Peyer's patch (tissue), 4 donors: ENCODE measurements around the gene PTPRN. TPM values are rescaled to one million over a fixed set of nuclear protein-coding genes. Genes with fewer than 3 reads are reported as not detected.
A peak's percentile ranks its signal among the peaks of the same experiment; 100 is the strongest.

Experiments
- DNase-seq, 3 donors: peaks; one replicate each; pipeline ENCODE4 v3.0.0-alpha.2; 2017 to 2019
- H3K27ac ChIP-seq, 4 donors: fragments of 200-600 bp; sonication (generic); one replicate each; pipeline ENCODE4 v1.5.1; 2016 to 2019
- H3K27me3 ChIP-seq, 2 donors: fragments of 200-600 bp; sonication (generic); one replicate each; pipeline ENCODE4 v1.5.1; 2019
- H3K36me3 ChIP-seq, 3 donors: fragments of 200-600 bp; sonication (generic); one replicate each; pipeline ENCODE4 v1.5.1; 2016 to 2019
- H3K4me1 ChIP-seq, 4 donors: fragments of 200-600 bp; sonication (generic); one replicate each; pipeline ENCODE4 v1.5.1; 2016 to 2019
- H3K4me3 ChIP-seq, 4 donors: fragments of 200-600 bp; sonication (generic); 1 replicate in 3 of 4; 2 replicates in 1 of 4; pipeline ENCODE4 v1.5.1; 2016 to 2019; ENCODE audit warnings: mild to moderate bottlenecking in 1 of 4
- H3K9me3 ChIP-seq, 4 donors: fragments of 200-600 bp; sonication (generic); one replicate each; pipeline ENCODE4 v1.5.1; 2016 to 2019; ENCODE audit warnings: mild to moderate bottlenecking in 1 of 4
- POLR2A ChIP-seq, 2 donors: fragments of 450-650 bp; IDR thresholded peaks; one replicate each; pipeline ENCODE4 v1.5.1; 2017; ENCODE audit warnings: antibody characterized with exemption in 2 of 2, mild to moderate bottlenecking in 2 of 2, moderate library complexity in 2 of 2
- small RNA-seq, 2 donors: library from RNA; depleted of rRNA; stranded (forward); fragments of <200 nt; gene quantifications; one replicate each; pipeline ENCODE3, GENCODE V24; 2016
- total RNA-seq, 4 donors: library from RNA; depleted of rRNA; stranded (reverse); fragments of >200 nt; gene quantifications; one replicate each; pipeline ENCODE4 v1.1.0, GENCODE V29; 2016
- TF ChIP-seq, protein P1 (sequence below), 6 experiments: fragments of 450-650 bp in 4 of 6; fragments of 200-600 bp in 2 of 6; sonication (generic) in 1 of 6; IDR thresholded peaks; one replicate each; pipeline ENCODE4 v1.5.1; 2017 to 2019; ENCODE audit warnings: antibody characterized with exemption in 6 of 6, mild to moderate bottlenecking in 3 of 6, moderate library complexity in 1 of 6

PTPRN gene
- total RNA-seq, 4 donors from 2014 or later, result 0.88 to 4.9 (median 2.3) TPM; not detected in 1

DNA sequence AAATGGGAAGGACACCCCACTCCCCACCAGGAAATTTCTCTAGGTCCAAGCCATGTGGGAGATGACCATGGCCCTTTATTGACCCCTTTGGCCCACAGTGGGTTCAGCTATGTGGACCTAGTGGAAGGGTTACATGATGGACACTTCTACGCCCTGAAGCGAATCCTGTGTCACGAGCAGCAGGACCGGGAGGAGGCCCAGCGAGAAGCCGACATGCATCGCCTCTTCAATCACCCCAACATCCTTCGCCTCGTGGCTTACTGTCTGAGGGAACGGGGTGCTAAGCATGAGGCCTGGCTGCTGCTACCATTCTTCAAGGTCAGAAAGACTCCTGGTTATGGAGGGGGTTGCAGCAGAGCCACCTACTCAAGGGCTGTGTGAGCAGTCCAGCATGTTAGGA, 62.6 kb downstream of the PTPRN start:
- H3K4me1 ChIP-seq, result peaks cover 7 to 71% (median 48%) of the 10 kb centered on the region in 4 donors
- peak overlapping the region; percentile 49 to 98 (median 92) for H3K27ac ChIP-seq
- DNase-seq, result no peak
- TF ChIP-seq, protein P1, sequence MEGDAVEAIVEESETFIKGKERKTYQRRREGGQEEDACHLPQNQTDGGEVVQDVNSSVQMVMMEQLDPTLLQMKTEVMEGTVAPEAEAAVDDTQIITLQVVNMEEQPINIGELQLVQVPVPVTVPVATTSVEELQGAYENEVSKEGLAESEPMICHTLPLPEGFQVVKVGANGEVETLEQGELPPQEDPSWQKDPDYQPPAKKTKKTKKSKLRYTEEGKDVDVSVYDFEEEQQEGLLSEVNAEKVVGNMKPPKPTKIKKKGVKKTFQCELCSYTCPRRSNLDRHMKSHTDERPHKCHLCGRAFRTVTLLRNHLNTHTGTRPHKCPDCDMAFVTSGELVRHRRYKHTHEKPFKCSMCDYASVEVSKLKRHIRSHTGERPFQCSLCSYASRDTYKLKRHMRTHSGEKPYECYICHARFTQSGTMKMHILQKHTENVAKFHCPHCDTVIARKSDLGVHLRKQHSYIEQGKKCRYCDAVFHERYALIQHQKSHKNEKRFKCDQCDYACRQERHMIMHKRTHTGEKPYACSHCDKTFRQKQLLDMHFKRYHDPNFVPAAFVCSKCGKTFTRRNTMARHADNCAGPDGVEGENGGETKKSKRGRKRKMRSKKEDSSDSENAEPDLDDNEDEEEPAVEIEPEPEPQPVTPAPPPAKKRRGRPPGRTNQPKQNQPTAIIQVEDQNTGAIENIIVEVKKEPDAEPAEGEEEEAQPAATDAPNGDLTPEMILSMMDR (IDR thresholded peaks at IDR 0.05), result no peak
- TF ChIP-seq POLR2A (IDR thresholded peaks at IDR 0.05), result no peak
- peak overlapping the region in 1 of 4 donors; percentile 65 for H3K4me3 ChIP-seq
- no peaks in the 10 kb centered on the region for H3K9me3 ChIP-seq
- no peaks in the 10 kb centered on the region for H3K27me3 ChIP-seq
- H3K36me3 ChIP-seq, result peaks cover 0 to 13% (median 0%) of the 10 kb centered on the region in 3 donors

DNA sequence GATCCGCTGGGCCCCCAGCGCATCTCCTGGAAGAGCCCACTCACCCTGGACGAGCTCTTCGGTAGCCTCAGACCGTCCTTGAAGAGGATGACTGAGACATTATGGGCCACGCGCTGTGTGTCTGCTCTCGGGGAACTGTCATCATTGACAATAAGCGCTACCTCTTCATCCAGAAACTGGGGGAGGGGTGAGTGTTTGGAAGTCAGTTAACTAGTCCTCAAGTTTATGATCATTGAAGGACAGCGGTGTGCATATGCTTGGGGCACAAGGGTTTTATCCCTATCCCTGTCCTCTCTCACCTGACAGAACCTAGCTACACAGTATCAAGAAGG, 63.3 kb downstream of the PTPRN start:
- H3K4me1 ChIP-seq, result peaks cover 7 to 65% (median 43%) of the 10 kb centered on the region in 4 donors
- no peak for TF ChIP-seq POLR2A (IDR thresholded peaks at IDR 0.05)
- TF ChIP-seq, protein P1 (IDR thresholded peaks at IDR 0.05), result no peak
- H3K9me3 ChIP-seq, result no peaks in the 10 kb centered on the region
- H3K4me3 ChIP-seq, result peak overlapping the region; percentile 65 to 88 (median 76)
- no peak for DNase-seq
- H3K36me3 ChIP-seq, result peaks cover 0 to 6% (median 0%) of the 10 kb centered on the region in 3 donors
- peak overlapping the region; percentile 86 to 98 (median 92) for H3K27ac ChIP-seq
- H3K27me3 ChIP-seq, result no peaks in the 10 kb centered on the region

DNA sequence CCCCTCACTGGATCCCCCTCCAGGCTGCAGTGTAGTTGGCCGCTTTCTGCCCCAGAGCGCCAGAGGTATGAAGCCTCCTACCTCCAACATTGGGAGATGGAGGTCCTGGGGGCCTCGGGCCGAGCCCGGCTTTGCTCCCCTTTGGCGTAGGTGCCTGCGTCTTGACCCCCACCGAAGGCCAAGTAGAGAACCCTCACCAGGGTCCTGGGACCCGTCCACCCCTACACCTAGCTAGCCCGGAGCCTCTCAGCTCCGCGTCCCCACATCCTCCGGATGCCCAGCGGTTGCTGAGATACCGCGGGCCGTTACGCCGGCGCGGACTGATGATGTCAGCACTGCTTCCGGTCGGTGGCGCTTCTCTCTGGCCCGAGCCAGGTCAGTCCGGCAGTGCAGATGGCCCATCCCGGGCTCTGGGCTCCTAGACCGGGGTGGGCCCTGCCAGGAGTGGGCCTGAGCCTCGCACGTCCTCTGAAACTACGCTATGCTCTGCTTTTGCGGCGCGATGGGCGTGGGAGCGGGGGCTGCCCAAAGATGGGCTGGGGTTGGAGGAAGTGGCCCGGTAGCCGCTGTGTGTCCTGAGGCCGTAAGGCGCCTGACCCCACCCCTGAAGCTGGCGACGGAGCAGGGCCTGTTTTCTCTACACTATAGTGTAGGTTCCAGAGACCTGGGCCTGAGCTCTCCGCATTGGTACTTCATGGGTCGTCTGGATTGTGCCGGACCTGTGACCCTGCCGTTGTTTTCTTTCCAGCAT, 63.9 kb downstream of the PTPRN start, which contains the start of the genes GLB1L and STK16:
Gene GLB1L, minus strand, starts transcription at position 297 of the 751 bp plus-strand sequence. CDS start 1,871 bp downstream, outside the sequence.
Gene STK16, plus strand, starts transcription at position 332 of the 751 bp plus-strand sequence. CDS start 521 bp downstream, outside the sequence.
- Histone ChIP-seq H3K9me3 (no peaks in the 10 kb centered on the region), H3K27me3 (no peaks in the 10 kb centered on the region), H3K4me1 (peaks cover 7 to 59% (median 41%) of the 10 kb centered on the region in 4 donors), H3K36me3 (peaks cover 0 to under 1% (median 0%) of the 10 kb centered on the region in 3 donors), H3K27ac (peak within 1 kb of the TSS; percentile 86 to 98 (median 92)), H3K4me3 (peak within 1 kb of the TSS; percentile 65 to 88 (median 76))
- DNase-seq, result peak; percentile 88 to 98 (median 96)
- TF ChIP-seq, protein P1 (IDR thresholded peaks at IDR 0.05), result peak in 1 of 6 experiments; percentile 21
- TF ChIP-seq POLR2A (IDR thresholded peaks at IDR 0.05), result peak; percentile 77 to 78

DNA sequence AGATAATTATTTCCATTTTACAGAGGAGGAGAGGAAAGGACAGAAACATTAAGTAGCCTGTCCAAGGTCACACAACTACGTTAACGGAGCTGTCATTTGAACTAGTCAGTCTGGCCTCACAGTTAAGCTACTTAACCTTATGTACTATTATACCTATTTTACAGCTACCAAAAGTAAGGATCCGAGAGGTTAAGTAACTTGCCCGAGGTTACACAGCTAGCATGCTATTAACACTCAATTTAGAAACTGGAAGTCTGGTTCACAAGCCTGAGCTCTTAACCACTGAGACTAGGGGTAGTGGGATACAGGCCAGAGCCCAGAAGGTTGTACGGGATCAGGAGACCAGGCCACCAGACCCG, 64.4 kb downstream of the PTPRN start:
- TF ChIP-seq POLR2A (IDR thresholded peaks at IDR 0.05), result no peak
- TF ChIP-seq, protein P1 (IDR thresholded peaks at IDR 0.05), result no peak
- Histone ChIP-seq H3K27me3 (no peaks in the 10 kb centered on the region), H3K9me3 (no peaks in the 10 kb centered on the region), H3K4me3 (peak overlapping the region; percentile 65 to 88 (median 76)), H3K4me1 (peaks cover 7 to 54% (median 36%) of the 10 kb centered on the region in 4 donors), H3K27ac (peak overlapping the region; percentile 86 to 98 (median 92)), H3K36me3 (no peaks in the 10 kb centered on the region)
- no peak for DNase-seq

DNA sequence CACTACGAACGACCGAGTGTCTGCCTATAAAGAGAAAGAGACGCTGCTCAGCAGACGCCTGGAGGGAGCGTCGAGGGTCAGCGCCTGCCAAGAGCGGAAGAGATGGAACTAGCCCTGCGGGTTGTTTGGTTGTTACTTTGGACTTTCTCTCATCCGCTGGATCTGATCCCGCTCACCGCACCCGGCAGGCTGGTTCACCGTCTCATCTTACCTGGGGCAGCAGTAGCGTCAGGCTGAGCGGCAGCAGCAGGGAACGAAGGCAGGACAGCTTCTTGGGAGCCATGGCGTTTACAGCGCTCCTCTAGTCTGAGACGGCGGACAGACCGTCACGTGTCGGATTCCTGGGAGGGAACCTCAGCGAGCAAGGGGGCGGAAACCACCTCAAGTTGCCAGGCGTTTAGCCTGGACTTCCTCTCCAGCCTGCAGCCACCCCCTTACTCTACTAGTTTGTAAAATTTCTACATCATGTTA, 65.9 kb downstream of the PTPRN start:
- Histone ChIP-seq H3K27ac (peak overlapping the region in 2 of 4 donors; percentile 63 to 64), H3K4me3 (peak overlapping the region in 2 of 4 donors; percentile 33 to 36), H3K36me3 (peaks cover 0 to 8% (median 0%) of the 10 kb centered on the region in 3 donors), H3K9me3 (no peaks in the 10 kb centered on the region), H3K4me1 (peaks cover under 1 to 39% (median 23%) of the 10 kb centered on the region in 4 donors), H3K27me3 (no peaks in the 10 kb centered on the region)
- TF ChIP-seq, protein P1 (IDR thresholded peaks at IDR 0.05), result no peak
- peak in 1 of 2 donors; percentile 36 for TF ChIP-seq POLR2A (IDR thresholded peaks at IDR 0.05)
- peak in 2 of 3 donors; percentile 68 to 80 for DNase-seq

Small RNA genes lying within 50 kb of the gene (small RNA-seq; reads per million reads assigned to genes)
- gene AC053503.3, result 0 reads per million in 2 donors
- gene MIR153-1, result 0 reads per million in 2 donors

Other genes with a start within 250 kb of the PTPRN start
- gene IHH, start 248.5 kb downstream of the PTPRN start, total RNA-seq, result 100 to 1,000 TPM in 1 of 4 donors, 10 to 100 TPM in 3; 14.0 to 124 (median 71.1) TPM
- 10 to 100 TPM; 28.1 to 91.6 (median 67.2) TPM for gene NHEJ1, start 148.6 kb downstream of the PTPRN start, total RNA-seq
- 100 to 1,000 TPM in 1 of 4 donors, 10 to 100 TPM in 2, 1 to 10 TPM in 1; 5.0 to 111 (median 62.8) TPM for gene SLC23A3, start 139.4 kb downstream of the PTPRN start, total RNA-seq
- gene CNPPD1, start 132.5 kb downstream of the PTPRN start, total RNA-seq, result 10 to 100 TPM; 14.0 to 94.0 (median 77.4) TPM
- 10 to 100 TPM; 44.6 to 80.3 (median 76.2) TPM for gene RETREG2, start 131.1 kb downstream of the PTPRN start, total RNA-seq
- 100 to 1,000 TPM in 3 of 4 donors, 10 to 100 TPM in 1; 43.7 to 129 (median 112) TPM for gene ZFAND2B, start 102.6 kb downstream of the PTPRN start, total RNA-seq
- 10 to 100 TPM; 18.0 to 42.1 (median 33.3) TPM for gene ABCB6, start 90.4 kb downstream of the PTPRN start, total RNA-seq
- gene ATG9A, start 79.8 kb downstream of the PTPRN start, total RNA-seq, result 100 to 1,000 TPM in 1 of 4 donors, 10 to 100 TPM in 3; 23.1 to 107 (median 96.0) TPM
- 100 to 1,000 TPM in 3 of 4 donors, 10 to 100 TPM in 1; 79.9 to 338 (median 164) TPM for gene ANKZF1, start 79.6 kb downstream of the PTPRN start, total RNA-seq
- gene GLB1L, start 64.0 kb downstream of the PTPRN start, total RNA-seq, result 1 to 10 TPM in 3 of 4 donors, not detected in 1; 2.7 to 9.5 (median 7.0) TPM
- gene STK16, start 63.9 kb downstream of the PTPRN start, total RNA-seq, result 10 to 100 TPM; 19.4 to 27.1 (median 24.3) TPM
- not detected for gene TUBA4B, start 56.2 kb downstream of the PTPRN start, total RNA-seq
- 100 to 1,000 TPM in 3 of 4 donors, 10 to 100 TPM in 1; 49.5 to 137 (median 129) TPM for gene TUBA4A, start 55.5 kb downstream of the PTPRN start, total RNA-seq
- gene DNAJB2, start 30.0 kb downstream of the PTPRN start, total RNA-seq, result 10 to 100 TPM; 34.7 to 69.4 (median 58.3) TPM
- not detected for gene RESP18, start 23.3 kb upstream of the PTPRN start, total RNA-seq
- gene DNPEP, start 78.5 kb upstream of the PTPRN start, total RNA-seq, result 100 to 1,000 TPM in 3 of 4 donors, 10 to 100 TPM in 1; 90.8 to 180 (median 177) TPM
- 100 to 1,000 TPM in 2 of 4 donors, 10 to 100 TPM in 2; 82.0 to 574 (median 112) TPM for gene DES, start 109.0 kb upstream of the PTPRN start, total RNA-seq
- 10 to 100 TPM in 2 of 4 donors, 1 to 10 TPM in 2; 3.2 to 49.5 (median 10.2) TPM for gene SPEG, start 125.4 kb upstream of the PTPRN start, total RNA-seq
- 10 to 100 TPM; 35.0 to 69.6 (median 38.9) TPM for gene GMPPA, start 189.5 kb upstream of the PTPRN start, total RNA-seq
- under 1 TPM in 1 of 4 donors, not detected in 3; 0.27 TPM for gene ASIC4, start 205.1 kb upstream of the PTPRN start, total RNA-seq
- gene CHPF, start 234.4 kb upstream of the PTPRN start, total RNA-seq, result 100 to 1,000 TPM in 1 of 4 donors, 10 to 100 TPM in 3; 19.0 to 122 (median 90.5) TPM
- gene TMEM198, start 234.6 kb upstream of the PTPRN start, total RNA-seq, result 10 to 100 TPM in 3 of 4 donors, 1 to 10 TPM in 1; 6.6 to 25.5 (median 13.9) TPM